ENCODE measurements around the gene ERBB4. TPM values are rescaled to one million over a fixed set of nuclear protein-coding genes. Genes with fewer than 3 reads are reported as not detected.

ERBB4 gene
- total and polyA plus RNA-seq, 9 donors = 0.08 to 22.3 (median 1.2) TPM

DNA sequence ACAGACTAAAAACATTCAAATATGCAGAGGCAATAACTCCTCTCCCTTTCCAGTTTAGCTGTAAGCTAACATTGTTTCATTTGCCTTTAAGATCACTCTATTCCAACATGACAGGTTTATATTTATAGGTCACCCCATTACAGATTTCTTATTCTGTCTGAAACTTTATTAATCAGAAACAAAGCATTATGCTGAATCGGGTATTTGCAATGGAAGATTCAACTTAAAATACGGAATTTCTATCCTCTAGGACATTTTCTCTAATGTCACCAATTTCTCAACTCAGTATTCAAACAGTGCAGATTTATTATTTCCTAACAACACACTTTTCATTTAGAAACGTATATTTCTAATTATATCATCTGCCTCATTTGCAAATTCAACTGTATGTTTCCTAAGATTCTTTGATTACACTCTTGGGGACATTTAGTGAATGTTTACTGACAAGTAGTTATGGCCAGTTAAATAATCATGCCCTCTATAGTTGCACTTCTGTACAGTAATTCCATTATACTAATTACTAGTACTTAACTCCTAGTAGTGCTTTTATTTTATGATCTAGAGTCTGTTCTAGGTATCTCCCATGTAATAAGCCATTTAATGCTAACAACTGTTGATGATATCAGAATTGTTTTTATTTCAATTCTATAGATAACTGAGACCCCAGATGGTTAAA lies 358.1 kb downstream of the ERBB4 start:
- intact Hi-C loops (cut with DNase I) = no loop called here
- no peak overlapping the region for H3K4me3 ChIP-seq
- TF ChIP-seq, protein P1, sequence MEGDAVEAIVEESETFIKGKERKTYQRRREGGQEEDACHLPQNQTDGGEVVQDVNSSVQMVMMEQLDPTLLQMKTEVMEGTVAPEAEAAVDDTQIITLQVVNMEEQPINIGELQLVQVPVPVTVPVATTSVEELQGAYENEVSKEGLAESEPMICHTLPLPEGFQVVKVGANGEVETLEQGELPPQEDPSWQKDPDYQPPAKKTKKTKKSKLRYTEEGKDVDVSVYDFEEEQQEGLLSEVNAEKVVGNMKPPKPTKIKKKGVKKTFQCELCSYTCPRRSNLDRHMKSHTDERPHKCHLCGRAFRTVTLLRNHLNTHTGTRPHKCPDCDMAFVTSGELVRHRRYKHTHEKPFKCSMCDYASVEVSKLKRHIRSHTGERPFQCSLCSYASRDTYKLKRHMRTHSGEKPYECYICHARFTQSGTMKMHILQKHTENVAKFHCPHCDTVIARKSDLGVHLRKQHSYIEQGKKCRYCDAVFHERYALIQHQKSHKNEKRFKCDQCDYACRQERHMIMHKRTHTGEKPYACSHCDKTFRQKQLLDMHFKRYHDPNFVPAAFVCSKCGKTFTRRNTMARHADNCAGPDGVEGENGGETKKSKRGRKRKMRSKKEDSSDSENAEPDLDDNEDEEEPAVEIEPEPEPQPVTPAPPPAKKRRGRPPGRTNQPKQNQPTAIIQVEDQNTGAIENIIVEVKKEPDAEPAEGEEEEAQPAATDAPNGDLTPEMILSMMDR (IDR thresholded peaks at IDR 0.05) = no peak
- TF ChIP-seq POLR2A (IDR thresholded peaks at IDR 0.05) (no peak), EP300 (IDR thresholded peaks at IDR 0.05) (no peak)
- H3K4me1 ChIP-seq (ENCODE audit: insufficient read depth) = no peaks in the 10 kb centered on the region
- H3K9me3 ChIP-seq = no peaks in the 10 kb centered on the region
- DNase-seq = no peak
- H3K27ac ChIP-seq = no peak overlapping the region
- no peaks in the 10 kb centered on the region for H3K27me3 ChIP-seq
- no peaks in the 10 kb centered on the region for H3K36me3 ChIP-seq
- 71 to 76% (median 72%) methylated on average over 3 of the region's 3 CpGs for WGBS, 3 donors

DNA sequence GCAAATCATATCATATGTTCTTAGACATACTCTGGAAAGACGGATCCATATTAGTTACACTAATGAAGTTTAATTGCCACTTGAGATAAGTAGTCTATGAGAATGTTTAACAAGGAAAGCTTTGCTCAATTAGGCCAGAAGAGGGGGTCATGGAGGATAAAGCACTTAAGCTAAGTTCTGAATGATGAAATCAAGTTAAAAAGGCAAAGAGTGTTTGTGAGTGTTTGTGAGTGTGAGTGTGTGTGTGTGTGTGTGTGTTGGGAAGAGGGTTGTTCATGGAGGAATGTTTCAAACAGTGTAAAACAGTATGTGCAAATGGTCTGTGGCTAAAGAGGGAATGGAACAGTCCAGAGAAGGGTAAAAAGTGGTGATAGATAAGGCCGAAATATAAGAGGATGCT lies 360.9 kb downstream of the ERBB4 start:
- no peak for DNase-seq
- H3K36me3 ChIP-seq = no peaks in the 10 kb centered on the region
- H3K4me1 ChIP-seq (ENCODE audit: insufficient read depth) = no peaks in the 10 kb centered on the region
- 48 to 75% (median 55%) methylated on average over 2 of the region's 2 CpGs for WGBS, 3 donors
- H3K27me3 ChIP-seq = no peaks in the 10 kb centered on the region
- no peaks in the 10 kb centered on the region for H3K9me3 ChIP-seq
- H3K4me3 ChIP-seq = no peak overlapping the region
- intact Hi-C loops (cut with DNase I) = no loop called here
- no peak for TF ChIP-seq EP300 (IDR thresholded peaks at IDR 0.05)
- TF ChIP-seq, protein P1 (IDR thresholded peaks at IDR 0.05) = no peak
- TF ChIP-seq POLR2A (IDR thresholded peaks at IDR 0.05) = no peak
- no peak overlapping the region for H3K27ac ChIP-seq

DNA sequence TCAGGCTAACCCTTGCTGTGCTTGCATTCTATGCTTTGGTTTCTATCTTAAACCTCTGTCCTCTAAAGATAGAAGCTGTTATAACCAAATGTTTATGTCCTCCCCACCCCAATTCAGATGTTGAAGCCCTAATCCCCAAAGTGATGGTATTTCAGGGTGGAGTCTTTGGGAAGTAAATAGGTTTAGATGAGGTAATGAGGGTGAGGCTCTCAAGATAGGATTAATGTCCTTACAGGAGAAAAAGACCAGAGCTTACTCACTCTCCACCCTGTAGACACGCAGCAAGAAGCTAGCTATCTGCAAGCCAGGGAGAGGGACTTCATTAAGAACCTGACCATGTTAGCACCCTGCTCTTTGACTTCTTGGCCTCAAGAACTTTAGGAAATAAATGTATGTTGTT lies 362.5 kb downstream of the ERBB4 start:
- H3K36me3 ChIP-seq = no peaks in the 10 kb centered on the region
- no peak for DNase-seq
- 81 to 88% (median 85%) methylated on average over 1 of the region's 1 CpG for WGBS, 3 donors
- H3K9me3 ChIP-seq = no peaks in the 10 kb centered on the region
- intact Hi-C loops (cut with DNase I) = no loop called here
- H3K27me3 ChIP-seq = no peaks in the 10 kb centered on the region
- H3K27ac ChIP-seq = no peak overlapping the region
- no peak for TF ChIP-seq POLR2A (IDR thresholded peaks at IDR 0.05)
- no peak for TF ChIP-seq EP300 (IDR thresholded peaks at IDR 0.05)
- TF ChIP-seq, protein P1 (IDR thresholded peaks at IDR 0.05) = no peak
- H3K4me3 ChIP-seq = no peak overlapping the region
- H3K4me1 ChIP-seq (ENCODE audit: insufficient read depth) = no peaks in the 10 kb centered on the region

DNA sequence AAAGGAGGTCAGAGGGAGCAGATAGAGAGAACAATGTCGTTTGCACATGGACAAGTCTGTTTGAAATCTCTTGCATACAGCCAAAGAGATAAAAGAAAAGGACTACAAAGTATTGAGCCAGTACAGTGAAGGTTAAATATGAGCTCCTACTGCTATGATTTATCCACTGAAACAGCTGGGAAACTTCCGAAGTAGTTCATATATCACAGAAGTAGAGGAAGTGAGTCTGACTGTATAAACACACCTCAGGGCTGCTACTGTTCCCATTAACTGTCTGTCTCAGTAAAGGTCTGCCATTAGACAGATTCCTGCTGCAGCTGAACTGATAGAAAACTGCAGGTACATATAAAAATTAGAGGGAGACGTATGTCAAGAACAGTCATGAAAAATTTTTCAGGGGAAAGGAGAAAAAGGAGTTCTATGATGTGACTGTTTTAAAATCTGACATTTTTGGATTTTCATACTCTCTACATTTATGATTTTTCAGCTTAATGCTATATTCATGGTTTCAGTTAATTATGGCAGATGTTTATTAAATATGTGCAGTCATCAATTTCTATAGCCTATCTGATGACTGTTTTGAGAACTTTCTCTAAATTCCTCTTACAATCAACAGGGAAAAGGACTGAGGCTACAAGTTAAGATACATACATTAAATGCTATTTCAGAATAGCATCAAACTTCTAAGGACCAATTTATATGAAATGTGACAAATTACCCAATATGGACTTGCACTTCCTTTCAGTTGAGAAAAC lies 364.7 kb downstream of the ERBB4 start:
- no peak overlapping the region for H3K4me3 ChIP-seq
- intact Hi-C loops (cut with DNase I) = no loop called here
- H3K4me1 ChIP-seq (ENCODE audit: insufficient read depth) = no peaks in the 10 kb centered on the region
- TF ChIP-seq EP300 (IDR thresholded peaks at IDR 0.05) (no peak), POLR2A (IDR thresholded peaks at IDR 0.05) (no peak)
- TF ChIP-seq, protein P1 (IDR thresholded peaks at IDR 0.05) = no peak
- no peaks in the 10 kb centered on the region for H3K36me3 ChIP-seq
- DNase-seq = no peak
- 9 to 15% (median 12%) methylated on average over 3 of the region's 3 CpGs for WGBS, 3 donors
- H3K9me3 ChIP-seq = peaks cover 0 to 6% of the 10 kb centered on the region in 2 donors
- H3K27ac ChIP-seq = no peak overlapping the region
- no peaks in the 10 kb centered on the region for H3K27me3 ChIP-seq

Data from ovary (tissue), 9 donors.